HG02763 (cell line): ENCODE results near the gene SPSB1.

ENCODE experiments used
- ATAC-seq: cut with Tn5 transposase; IDR thresholded peaks from one replicate; pipeline ENCODE4 v1.9.1; 2021; ENCODE audit warnings: mild to moderate bottlenecking, moderate library complexity; ENCODE audit not compliant: unreplicated experiment

The SPSB1 gene

GRCh38 chr1:9292361-9293240 lies at the start of gene SPSB1:
Gene SPSB1 (plus strand): TSS chr1:9292894. CDS start chr1:9355892, 62,998 bp downstream.
- no peak for ATAC-seq

- ATAC-seq = no peak
Observed at GRCh38 chr1:9243066-9243739, 49.5 kb upstream of the SPSB1 start.

- ATAC-seq = no peak
Observed at GRCh38 chr1:9244501-9245229, 48.0 kb upstream of the SPSB1 start.

- ATAC-seq = no peak
Observed at GRCh38 chr1:9245230-9245619, 47.5 kb upstream of the SPSB1 start.

GRCh38 chr1:9245661-9246060 lies 47.0 kb upstream of the SPSB1 start:
- no peak for ATAC-seq

- ATAC-seq = no peak
Observed at GRCh38 chr1:9246215-9246614, 46.5 kb upstream of the SPSB1 start.

- no peak for ATAC-seq
Observed at GRCh38 chr1:9246841-9247785, 45.6 kb upstream of the SPSB1 start.

GRCh38 chr1:9247894-9248293 lies 44.8 kb upstream of the SPSB1 start:
- no peak for ATAC-seq

- no peak for ATAC-seq
Observed at GRCh38 chr1:9248341-9249262, 44.1 kb upstream of the SPSB1 start.

- no peak for ATAC-seq
Observed at GRCh38 chr1:9249263-9249533, 43.5 kb upstream of the SPSB1 start.

GRCh38 chr1:9249534-9250410 lies 42.9 kb upstream of the SPSB1 start:
- ATAC-seq = no peak

GRCh38 chr1:9250411-9251381 lies 42.0 kb upstream of the SPSB1 start:
- ATAC-seq = no peak

GRCh38 chr1:9251501-9251900 lies 41.2 kb upstream of the SPSB1 start:
- no peak for ATAC-seq

GRCh38 chr1:9253004-9253403 lies 39.7 kb upstream of the SPSB1 start:
- no peak for ATAC-seq

GRCh38 chr1:9253453-9254105 lies 39.1 kb upstream of the SPSB1 start:
- no peak for ATAC-seq

GRCh38 chr1:9256332-9256731 lies 36.4 kb upstream of the SPSB1 start:
- no peak for ATAC-seq

GRCh38 chr1:9257851-9258250 lies 34.8 kb upstream of the SPSB1 start:
- ATAC-seq = no peak
